ENCODE results near the gene ZNF385B.

The ZNF385B gene

GRCh38 chr2:179619947-179620467 is 241.4 kb downstream of the ZNF385B start:
- TF ChIP-seq, protein P1, sequence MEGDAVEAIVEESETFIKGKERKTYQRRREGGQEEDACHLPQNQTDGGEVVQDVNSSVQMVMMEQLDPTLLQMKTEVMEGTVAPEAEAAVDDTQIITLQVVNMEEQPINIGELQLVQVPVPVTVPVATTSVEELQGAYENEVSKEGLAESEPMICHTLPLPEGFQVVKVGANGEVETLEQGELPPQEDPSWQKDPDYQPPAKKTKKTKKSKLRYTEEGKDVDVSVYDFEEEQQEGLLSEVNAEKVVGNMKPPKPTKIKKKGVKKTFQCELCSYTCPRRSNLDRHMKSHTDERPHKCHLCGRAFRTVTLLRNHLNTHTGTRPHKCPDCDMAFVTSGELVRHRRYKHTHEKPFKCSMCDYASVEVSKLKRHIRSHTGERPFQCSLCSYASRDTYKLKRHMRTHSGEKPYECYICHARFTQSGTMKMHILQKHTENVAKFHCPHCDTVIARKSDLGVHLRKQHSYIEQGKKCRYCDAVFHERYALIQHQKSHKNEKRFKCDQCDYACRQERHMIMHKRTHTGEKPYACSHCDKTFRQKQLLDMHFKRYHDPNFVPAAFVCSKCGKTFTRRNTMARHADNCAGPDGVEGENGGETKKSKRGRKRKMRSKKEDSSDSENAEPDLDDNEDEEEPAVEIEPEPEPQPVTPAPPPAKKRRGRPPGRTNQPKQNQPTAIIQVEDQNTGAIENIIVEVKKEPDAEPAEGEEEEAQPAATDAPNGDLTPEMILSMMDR (IDR thresholded peaks at IDR 0.05; ENCODE audit: low read depth, low read length) = no peak

GRCh38 chr2:179614121-179614520 is 247.3 kb downstream of the ZNF385B start:
- TF ChIP-seq, protein P1 (IDR thresholded peaks at IDR 0.05; ENCODE audit: low read depth, low read length) = no peak
- no peak overlapping the region for H3K4me3 ChIP-seq (ENCODE audit: low read depth, low read length)

More at GRCh38 chr2:179619947-179620467, 241.4 kb downstream of the ZNF385B start:
- no peak overlapping the region for H3K4me3 ChIP-seq (ENCODE audit: low read depth, low read length)

DNA sequence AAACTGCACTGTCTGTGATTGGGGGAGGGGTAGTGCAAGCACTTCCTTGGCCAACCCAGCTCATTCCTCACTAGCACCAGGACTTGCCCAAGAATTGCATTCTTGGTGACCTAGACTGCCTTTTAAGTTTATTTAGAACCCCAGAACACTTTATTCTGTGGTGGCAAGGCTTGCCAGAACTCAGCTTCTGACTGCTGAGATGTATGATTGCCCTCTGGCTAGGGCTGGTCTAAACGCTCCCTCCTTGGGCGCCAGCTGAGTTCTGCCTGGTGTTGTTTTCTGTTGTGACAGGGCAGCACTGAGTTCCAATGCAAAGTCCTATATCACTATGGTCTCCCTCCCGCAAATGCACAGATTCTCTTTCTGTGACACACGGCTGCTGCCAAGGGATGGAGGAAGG is 247.7 kb downstream of the ZNF385B start:
- no peak overlapping the region for H3K4me3 ChIP-seq (ENCODE audit: low read depth, low read length)
- TF ChIP-seq, protein P1 (IDR thresholded peaks at IDR 0.05; ENCODE audit: low read depth, low read length) = no peak

DNA sequence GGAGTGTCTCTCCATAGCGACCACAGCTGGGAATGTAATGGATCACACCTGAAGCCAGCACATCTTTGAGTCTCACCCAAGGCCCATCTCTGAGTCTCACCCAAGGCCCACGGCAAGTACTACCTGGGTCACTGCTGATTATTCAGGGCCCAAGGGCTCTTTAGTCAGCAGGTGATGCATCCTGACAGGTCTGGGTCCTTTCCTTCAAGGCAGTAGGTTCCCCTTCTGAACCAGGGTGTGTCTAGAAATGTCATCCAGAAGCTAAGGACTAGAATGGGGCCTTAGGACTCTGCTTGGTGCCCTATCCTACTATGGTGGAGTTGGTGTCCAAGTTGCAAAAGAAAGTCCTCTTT is 248.1 kb downstream of the ZNF385B start:
- TF ChIP-seq, protein P1 (IDR thresholded peaks at IDR 0.05; ENCODE audit: low read depth, low read length) = no peak
- no peak overlapping the region for H3K4me3 ChIP-seq (ENCODE audit: low read depth, low read length)

DNA sequence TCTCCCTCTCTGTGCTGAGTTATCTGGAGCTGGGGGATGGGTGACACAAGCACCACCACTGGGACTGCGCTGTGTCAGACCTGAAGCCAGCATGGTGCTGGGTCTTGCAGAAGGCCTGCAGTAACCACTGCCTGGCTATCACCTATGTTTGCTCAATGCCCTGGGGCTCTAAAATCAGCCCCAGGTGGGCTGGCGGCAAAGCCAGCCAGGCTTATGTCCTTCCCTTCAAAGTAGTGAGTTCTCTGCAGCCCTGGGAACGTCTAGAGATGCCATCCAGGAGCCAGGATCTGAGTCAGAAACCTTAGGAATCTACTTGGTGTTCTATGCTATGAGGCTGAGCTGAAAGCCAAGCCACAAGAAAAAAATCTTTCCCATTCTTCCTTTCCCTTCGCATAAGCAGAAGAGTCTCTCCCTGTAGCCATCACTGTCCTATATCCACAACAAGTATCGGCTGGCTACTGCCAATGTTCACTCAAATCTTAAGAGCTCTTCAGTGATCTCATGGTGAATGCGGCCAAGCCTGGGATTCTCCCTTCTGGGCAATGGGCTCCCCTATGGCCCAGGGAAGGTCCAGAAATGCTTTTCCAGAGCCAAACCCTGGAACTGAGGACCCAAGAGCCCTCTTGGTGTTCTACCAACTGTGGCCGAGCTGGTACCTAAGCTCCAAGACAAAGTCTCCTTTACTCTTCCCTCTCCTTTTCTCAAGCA is 248.7 kb downstream of the ZNF385B start:
- no peak overlapping the region for H3K4me3 ChIP-seq (ENCODE audit: low read depth, low read length)
- TF ChIP-seq, protein P1 (IDR thresholded peaks at IDR 0.05; ENCODE audit: low read depth, low read length) = no peak

GRCh38 chr2:179612108-179612507 is 249.3 kb downstream of the ZNF385B start:
- TF ChIP-seq, protein P1 (IDR thresholded peaks at IDR 0.05; ENCODE audit: low read depth, low read length) = no peak

GRCh38 chr2:179606141-179606540 is 255.3 kb downstream of the ZNF385B start:
- no peak overlapping the region for H3K4me3 ChIP-seq (ENCODE audit: low read depth, low read length)
- TF ChIP-seq, protein P1 (IDR thresholded peaks at IDR 0.05; ENCODE audit: low read depth, low read length) = no peak

More at GRCh38 chr2:179612108-179612507, 249.3 kb downstream of the ZNF385B start:
- no peak overlapping the region for H3K4me3 ChIP-seq (ENCODE audit: low read depth, low read length)
